Measurements from ENCODE around the gene CTSG.

CTSG gene, protein sequence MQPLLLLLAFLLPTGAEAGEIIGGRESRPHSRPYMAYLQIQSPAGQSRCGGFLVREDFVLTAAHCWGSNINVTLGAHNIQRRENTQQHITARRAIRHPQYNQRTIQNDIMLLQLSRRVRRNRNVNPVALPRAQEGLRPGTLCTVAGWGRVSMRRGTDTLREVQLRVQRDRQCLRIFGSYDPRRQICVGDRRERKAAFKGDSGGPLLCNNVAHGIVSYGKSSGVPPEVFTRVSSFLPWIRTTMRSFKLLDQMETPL

DNA sequence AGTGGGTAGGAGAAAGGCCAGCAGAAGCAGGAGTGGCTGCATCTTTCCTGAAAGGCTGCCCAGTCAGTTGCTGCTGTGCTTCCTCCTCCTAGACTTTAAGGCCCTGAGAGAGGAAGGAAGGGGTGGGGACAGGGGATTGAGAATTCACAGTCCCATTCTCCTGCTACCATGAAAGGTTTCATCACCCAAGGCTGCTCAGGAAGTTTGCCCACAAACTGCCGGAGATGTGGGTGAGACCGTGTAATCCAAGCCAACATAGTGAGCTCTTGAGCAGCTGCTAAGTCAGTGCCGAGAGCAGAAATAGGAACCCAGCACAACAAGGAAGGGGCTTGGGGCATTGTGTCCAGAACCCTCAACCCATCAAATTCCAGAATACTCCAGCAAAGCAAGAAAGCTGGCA, at the start of gene CTSG:
Gene CTSG, minus strand, starts transcription at position 69 of the 400 bp plus-strand sequence. Its CDS starts 27 bp downstream, at position 42.
- no peak for TF ChIP-seq ZFX (IDR thresholded peaks at IDR 0.05; ENCODE audit: borderline replicate concordance)
- TF ChIP-seq, protein P1, sequence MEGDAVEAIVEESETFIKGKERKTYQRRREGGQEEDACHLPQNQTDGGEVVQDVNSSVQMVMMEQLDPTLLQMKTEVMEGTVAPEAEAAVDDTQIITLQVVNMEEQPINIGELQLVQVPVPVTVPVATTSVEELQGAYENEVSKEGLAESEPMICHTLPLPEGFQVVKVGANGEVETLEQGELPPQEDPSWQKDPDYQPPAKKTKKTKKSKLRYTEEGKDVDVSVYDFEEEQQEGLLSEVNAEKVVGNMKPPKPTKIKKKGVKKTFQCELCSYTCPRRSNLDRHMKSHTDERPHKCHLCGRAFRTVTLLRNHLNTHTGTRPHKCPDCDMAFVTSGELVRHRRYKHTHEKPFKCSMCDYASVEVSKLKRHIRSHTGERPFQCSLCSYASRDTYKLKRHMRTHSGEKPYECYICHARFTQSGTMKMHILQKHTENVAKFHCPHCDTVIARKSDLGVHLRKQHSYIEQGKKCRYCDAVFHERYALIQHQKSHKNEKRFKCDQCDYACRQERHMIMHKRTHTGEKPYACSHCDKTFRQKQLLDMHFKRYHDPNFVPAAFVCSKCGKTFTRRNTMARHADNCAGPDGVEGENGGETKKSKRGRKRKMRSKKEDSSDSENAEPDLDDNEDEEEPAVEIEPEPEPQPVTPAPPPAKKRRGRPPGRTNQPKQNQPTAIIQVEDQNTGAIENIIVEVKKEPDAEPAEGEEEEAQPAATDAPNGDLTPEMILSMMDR (IDR thresholded peaks at IDR 0.05), result no peak
- H3K27ac ChIP-seq, result no peak within 1 kb of the TSS

DNA sequence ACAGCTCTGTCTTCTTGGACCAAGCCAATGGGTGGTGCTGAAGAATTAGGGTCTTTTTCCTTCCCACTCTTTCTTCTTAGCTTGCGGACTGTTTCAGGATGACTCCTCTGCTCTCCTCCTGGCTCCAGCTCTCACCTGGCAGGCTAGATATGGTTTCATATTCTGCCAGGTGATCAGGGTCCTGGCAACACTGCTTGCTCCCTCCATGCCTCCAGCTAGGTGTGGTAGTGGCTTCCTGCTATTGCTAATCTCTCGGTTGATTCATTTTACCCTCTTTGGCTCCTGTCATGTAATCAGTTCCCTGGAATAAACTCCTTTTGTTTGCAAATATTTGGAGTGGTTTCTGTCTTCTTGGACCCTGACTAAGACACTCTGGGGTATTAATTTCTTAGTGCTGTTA, 37.7 kb upstream of the CTSG start:
- H3K27ac ChIP-seq, result no peak overlapping the region
- TF ChIP-seq ZFX (IDR thresholded peaks at IDR 0.05; ENCODE audit: borderline replicate concordance), result no peak
- TF ChIP-seq, protein P1 (IDR thresholded peaks at IDR 0.05), result no peak

DNA sequence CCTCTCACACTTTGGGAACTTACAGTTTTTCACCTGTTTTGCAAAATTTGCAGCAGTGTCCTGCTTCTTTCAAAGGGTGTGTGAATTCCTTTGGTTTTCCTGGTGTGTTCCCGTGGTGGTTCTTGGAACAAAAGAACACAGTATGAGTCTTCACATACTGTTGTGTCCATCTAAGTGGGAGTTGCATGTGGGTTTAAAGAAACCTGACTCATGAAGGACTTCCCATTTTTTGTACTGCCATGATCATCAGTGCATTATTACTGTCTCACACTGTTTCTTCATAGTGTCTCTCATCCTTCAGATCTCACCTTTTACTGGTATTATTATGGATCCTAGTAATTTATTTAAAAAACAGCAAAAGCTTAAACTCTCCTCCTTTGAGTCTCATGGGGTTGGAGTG, 37.2 kb upstream of the CTSG start:
- H3K27ac ChIP-seq, result no peak overlapping the region
- TF ChIP-seq, protein P1 (IDR thresholded peaks at IDR 0.05), result no peak
- no peak for TF ChIP-seq ZFX (IDR thresholded peaks at IDR 0.05; ENCODE audit: borderline replicate concordance)

DNA sequence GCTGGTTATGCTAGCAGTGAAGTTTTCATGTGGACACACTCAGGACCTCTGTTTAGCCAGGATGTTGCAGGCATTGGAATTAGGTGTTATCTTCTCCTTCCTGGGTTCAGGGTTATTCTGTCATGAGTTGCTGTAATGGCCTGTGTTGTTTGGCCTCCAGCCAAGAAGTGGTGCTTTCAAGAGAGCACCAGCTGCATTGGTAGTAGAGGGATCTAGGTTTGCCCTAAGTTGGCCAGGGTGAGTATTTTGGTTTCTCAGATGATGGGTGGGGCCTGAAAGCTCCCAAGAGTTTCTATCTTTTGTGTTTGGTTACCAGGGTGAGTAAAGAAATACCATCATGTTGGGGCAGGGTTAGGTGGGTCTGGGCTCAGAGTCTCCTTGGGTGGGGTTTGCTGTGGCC, 36.1 kb upstream of the CTSG start:
- no peak overlapping the region for H3K27ac ChIP-seq
- TF ChIP-seq, protein P1 (IDR thresholded peaks at IDR 0.05), result no peak
- no peak for TF ChIP-seq ZFX (IDR thresholded peaks at IDR 0.05; ENCODE audit: borderline replicate concordance)

DNA sequence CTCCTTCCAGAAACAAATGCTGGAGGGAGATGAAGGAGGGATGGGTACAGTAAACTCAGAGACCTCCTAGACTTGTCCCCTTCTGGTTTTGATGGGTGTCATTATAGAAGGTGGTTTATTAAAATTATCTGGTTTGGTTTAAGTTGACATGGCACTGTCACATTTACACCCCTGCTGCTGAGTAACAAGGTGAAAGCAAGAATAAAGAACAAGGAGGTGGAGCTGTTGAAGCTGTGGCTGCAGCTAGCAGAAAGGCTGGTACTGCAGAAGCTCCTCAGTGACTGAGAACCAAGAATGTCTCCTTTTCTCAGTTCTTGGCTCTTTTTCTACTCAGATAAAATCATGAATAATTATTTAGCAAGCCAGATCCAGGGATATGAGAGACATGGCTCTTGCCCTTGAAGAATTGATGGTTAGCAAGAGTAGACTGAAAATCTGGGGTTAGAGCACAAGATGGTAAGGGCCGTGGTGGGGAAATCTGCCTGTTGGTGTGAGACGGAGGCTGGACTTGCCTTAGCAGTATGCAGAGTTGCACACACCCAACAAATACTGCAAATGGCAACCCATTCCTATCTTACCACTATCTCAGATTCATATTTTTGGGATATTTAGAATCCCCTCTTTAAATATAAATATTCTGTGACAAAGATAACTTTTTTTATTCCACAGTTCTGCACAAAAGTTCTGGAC, 33.8 kb upstream of the CTSG start, which contains the start of gene GZMH:
Gene GZMH, minus strand, starts transcription at position 31 of the 690 bp plus-strand sequence. CDS start 72 bp downstream, outside the sequence.
- TF ChIP-seq, protein P1 (IDR thresholded peaks at IDR 0.05), result no peak
- H3K27ac ChIP-seq, result no peak within 1 kb of the TSS

DNA sequence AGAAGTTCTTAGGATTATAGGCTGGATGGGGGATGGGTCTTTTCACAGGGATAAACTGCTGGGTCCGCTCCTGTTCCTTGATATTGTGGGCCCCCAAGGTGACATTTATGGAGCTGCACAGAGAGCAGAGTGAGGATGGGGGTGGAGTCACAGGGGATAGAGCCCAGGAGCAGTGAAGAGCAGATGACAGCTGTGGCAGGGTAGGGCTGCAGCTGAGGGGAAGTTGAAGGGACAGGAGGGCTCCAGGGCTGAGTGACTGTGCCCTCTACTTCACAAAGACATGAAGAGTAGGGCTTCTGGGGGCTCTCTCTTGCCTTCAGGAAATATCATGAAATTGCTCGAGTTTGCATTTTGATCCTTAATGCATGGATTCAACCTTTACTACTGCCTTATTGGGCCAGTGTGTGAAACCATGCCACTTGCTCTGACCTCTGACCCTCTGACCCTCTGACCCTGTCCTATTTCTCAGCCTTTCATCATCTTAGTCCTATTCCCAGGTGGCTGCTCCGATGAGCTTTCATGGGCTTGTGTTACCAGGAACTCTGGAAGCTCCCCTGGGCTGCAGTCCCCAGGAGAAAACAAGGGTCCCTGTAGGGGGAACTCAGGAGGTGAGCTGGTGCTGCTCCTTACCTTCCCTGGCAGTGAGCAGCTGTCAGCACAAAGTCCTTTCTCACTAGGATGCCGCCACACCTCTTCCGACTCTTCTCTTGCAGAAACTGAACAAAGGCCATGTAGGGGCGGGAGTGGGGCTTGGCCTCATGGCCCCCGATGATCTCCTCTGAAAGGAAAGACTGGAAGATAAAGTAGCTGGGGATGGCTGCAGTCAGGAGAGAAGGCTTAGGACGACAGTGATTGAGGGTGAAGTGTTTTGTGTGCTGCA, 31.8 kb upstream of the CTSG start:
- H3K27ac ChIP-seq, result no peak overlapping the region
- TF ChIP-seq ZFX (IDR thresholded peaks at IDR 0.05; ENCODE audit: borderline replicate concordance), result no peak
- TF ChIP-seq, protein P1 (IDR thresholded peaks at IDR 0.05), result no peak

Measured in 22Rv1 (cell line).